K562 (cell line): ENCODE data around the gene BATF. TPM values are rescaled to one million over a fixed set of nuclear protein-coding genes. Genes with fewer than 3 reads are reported as not detected.

ENCODE experiments used
- ATAC-seq: fragments of 200-7000 bp; cut with Tn5 transposase; 3 replicates; pipeline ENCODE4 v1.9.1; 2020; ENCODE audit warnings: moderate library complexity
- BruUV-seq: library from RNA; stranded (reverse); fragments of 400-500 nt; replicated peaks from 2 replicates; lab custom pipeline; 2021; lab: Mats Ljungman, UMichigan
- CTCF ChIA-PET: fragments of 300-600 bp; formaldehyde crosslinking; extraction: SDS; loops from one replicate; lab custom pipeline; 2021; ENCODE audit warnings: low intra/inter-chr PET ratio; lab: Yijun Ruan, JAX
- POLR2A ChIA-PET: fragments of 300-600, 350-650 bp; sonication (Branson Sonifier 250); formaldehyde crosslinking; extraction: SDS; loops from one replicate; lab custom pipeline; 2021; ENCODE audit warnings: antibody characterized with exemption, inconsistent platforms; lab: Yijun Ruan, JAX
- DNase-seq, 4 experiments: peaks; one replicate each; pipeline versions ENCODE4 v3.0.0 to v3.0.0-alpha.2; 2011 to 2018; ENCODE audit warnings: low spot score in 3 of 4, mixed read lengths in 3 of 4; ENCODE audit errors: extremely low read depth in 1 of 4
- FAIRE-seq: peaks from 2 replicates; lab custom pipeline; 2011; peaks lifted over from hg19 to GRCh38; lab: Jason Lieb, UNC
- H2AFZ ChIP-seq: 2 replicates; pipeline ENCODE4 v1.6.0; 2011; ENCODE audit warnings: low read depth, low read length, control low read depth, inconsistent platforms
- H3K27ac ChIP-seq: fragments of 200-600 bp; 3 replicates; pipeline ENCODE4 v1.8.0; 2011; ENCODE audit warnings: low read depth, mild to moderate bottlenecking, control low read depth, inconsistent platforms, low read length, moderate library complexity, mixed read lengths; ENCODE audit errors: extremely low read depth
- H3K27me3 ChIP-seq, 2 experiments: fragments of 300-600 bp in 1 of 2; 2 replicates in 1 of 2; 3 replicates in 1 of 2; pipeline versions ENCODE4 v1.6.0 to v1.8.0; 2011; ENCODE audit warnings: inconsistent platforms in 2 of 2, low read length in 2 of 2, mild to moderate bottlenecking in 1 of 2, mixed read lengths in 1 of 2, moderate library complexity in 1 of 2; ENCODE audit not compliant: control insufficient read depth in 2 of 2, insufficient read depth in 2 of 2
- H3K36me3 ChIP-seq: fragments of 300-600 bp; 3 replicates; pipeline ENCODE4 v1.8.0; 2011; ENCODE audit warnings: mild to moderate bottlenecking, low read length, inconsistent platforms; ENCODE audit not compliant: control insufficient read depth, insufficient read depth
- H3K4me1 ChIP-seq, 2 experiments: fragments of 200-600 bp in 1 of 2; replicated peaks in 1 of 2; 2 replicates in 1 of 2; 3 replicates in 1 of 2; pipeline versions ENCODE4 v1.5.1 to v1.8.0; 2011; ENCODE audit warnings: inconsistent platforms in 2 of 2, low read length in 2 of 2, mild to moderate bottlenecking in 1 of 2, mixed read lengths in 1 of 2, moderate library complexity in 1 of 2; ENCODE audit not compliant: control insufficient read depth in 2 of 2, insufficient read depth in 2 of 2
- H3K4me2 ChIP-seq: 2 replicates; pipeline ENCODE4 v1.6.1; 2011; ENCODE audit warnings: low read length, control low read depth, inconsistent platforms, mixed read lengths; ENCODE audit not compliant: insufficient read depth
- H3K4me3 ChIP-seq: fragments of 200-600 bp; sonication (generic), shearing (Covaris generic); 2 replicates; pipeline ENCODE4 v1.5.1; 2016; ENCODE audit warnings: control low read depth, inconsistent platforms
- H3K79me2 ChIP-seq: fragments of 200-600 bp; 3 replicates; pipeline ENCODE4 v1.8.0; 2011; ENCODE audit warnings: low read length, inconsistent platforms; ENCODE audit not compliant: control insufficient read depth, insufficient read depth
- H3K9ac ChIP-seq, 2 experiments: 2 replicates each; pipeline versions ENCODE4 v1.6.0 to v1.6.1; 2011; ENCODE audit warnings: low read depth in 2 of 2, low read length in 2 of 2, control low read depth in 1 of 2, inconsistent platforms in 1 of 2, mild to moderate bottlenecking in 1 of 2, mixed read lengths in 1 of 2; ENCODE audit not compliant: insufficient read depth in 1 of 2
- H3K9me1 ChIP-seq: one replicate; pipeline ENCODE4 v1.6.0; 2011; ENCODE audit warnings: inconsistent platforms, mild to moderate bottlenecking, low read length, moderate library complexity; ENCODE audit not compliant: control insufficient read depth, insufficient read depth
- H3K9me3 ChIP-seq: replicated peaks from 2 replicates; pipeline ENCODE4 v1.5.1; 2011; ENCODE audit warnings: low read depth, low read length, inconsistent platforms; ENCODE audit not compliant: control insufficient read depth, insufficient read depth
- H4K20me1 ChIP-seq: replicated peaks from 2 replicates; pipeline ENCODE4 v1.6.1; 2011; ENCODE audit warnings: low read length, inconsistent platforms, mixed read lengths; ENCODE audit not compliant: control insufficient read depth, insufficient read depth
- ARID3A ChIP-seq: IDR thresholded peaks from 2 replicates; pipeline ENCODE4 v1.6.1; 2012; ENCODE audit warnings: low read depth, low read length, improper control_type of control experiment, borderline replicate concordance
- CBFA2T2 ChIP-seq: fragments of 450-650 bp; conservative IDR thresholded peaks from 2 replicates; pipeline ENCODE4 v1.6.1; 2017; ENCODE audit warnings: mild to moderate bottlenecking
- CC2D1A ChIP-seq: fragments of 450-650 bp; IDR thresholded peaks from 2 replicates; pipeline ENCODE4 v1.6.1; 2017; ENCODE audit warnings: mild to moderate bottlenecking
- HEY1 ChIP-seq: fragments of 250-450 bp; sonication (Bioruptor Pico); IDR thresholded peaks from 2 replicates; pipeline ENCODE4 v1.5.0; 2020; ENCODE audit warnings: mild to moderate bottlenecking, moderate library complexity, borderline replicate concordance
- JUNB ChIP-seq: fragments of 450-650 bp; formaldehyde crosslinking; conservative IDR thresholded peaks from 2 replicates; pipeline ENCODE4 v1.4.0; 2020; ENCODE audit warnings: mild to moderate bottlenecking
- TEAD1 ChIP-seq, 2 experiments: fragments of 450-650 bp in 1 of 2; sonication (generic) in 1 of 2; formaldehyde crosslinking; IDR thresholded peaks; 2 replicates each; pipeline versions ENCODE4 v1.4.0 to v1.8.0; 2020 to 2022; ENCODE audit warnings: mild to moderate bottlenecking in 2 of 2, missing genetic modification reagents in 1 of 2
- ZNF124 ChIP-seq: sonication (generic); formaldehyde crosslinking; IDR thresholded peaks from 2 replicates; pipeline ENCODE4 v1.8.1; 2022; ENCODE audit warnings: missing genetic modification reagents
- ZNF175 ChIP-seq: fragments of 200-800 bp; sonication (Bioruptor generic); IDR thresholded peaks from 2 replicates; pipeline ENCODE4 v1.6.1; 2016; ENCODE audit warnings: low read depth, mild to moderate bottlenecking, missing genetic modification characterization, missing compliant biosample characterization
- ZNF184 ChIP-seq: sonication (generic); formaldehyde crosslinking; IDR thresholded peaks from 2 replicates; pipeline ENCODE4 v1.5.0; 2020; ENCODE audit warnings: missing genetic modification reagents
- ZNF3 ChIP-seq: fragments of 250-450 bp; sonication (Bioruptor Pico); IDR thresholded peaks from 2 replicates; pipeline ENCODE4 v1.5.0; 2021; ENCODE audit warnings: mild to moderate bottlenecking, moderate library complexity
- ZNF324 ChIP-seq: fragments of 250-450 bp; sonication (Bioruptor Pico); IDR thresholded peaks from 2 replicates; pipeline ENCODE4 v1.4.0; 2020; ENCODE audit warnings: mild to moderate bottlenecking
- ZNF695 ChIP-seq: fragments of 450-650 bp; formaldehyde crosslinking; IDR thresholded peaks from 2 replicates; pipeline ENCODE4 v1.4.0; 2020; ENCODE audit warnings: mild to moderate bottlenecking, moderate library complexity
- WGBS: fragments of 100-300 bp; shearing (Covaris generic); methylation state at CpG from one replicate; pipeline ENCODE4 v1.1.6; 2016; ENCODE audit warnings: low coverage, mixed read lengths; ENCODE audit not compliant: insufficient coverage; ENCODE audit errors: missing lambda C conversion rate; 5-methylcytosine and 5-hydroxymethylcytosine counted together
- in situ Hi-C: fragments of 300-500 bp; cut with MboI; formaldehyde crosslinking; loops from 4 replicates; pipeline ENCODE4 v1.15.0; 2018; ENCODE audit warnings: inconsistent platforms, mixed read lengths
- intact Hi-C: fragments of 100-400 bp; cut with micrococcal nuclease; formaldehyde crosslinking; loops from 2 replicates; pipeline ENCODE4 v1.14.2; 2022
- polyA plus RNA-seq, 8 experiments: library from polyadenylated mRNA; depleted of rRNA in 4 of 8; stranded (reverse) in 5 of 8; unstranded in 3 of 8; fragments of >200 nt; fragmentation: Nextera tagmentation in 2 of 8; fragmentation: Illumina TruSeq in 1 of 8; extraction: Ambion mirVana in 2 of 8; extraction: Trizol in 1 of 8; gene quantifications; 2 replicates each; pipeline versions ENCODE4 v1.2.1 to v1.2.3, GENCODE V29; 2011 to 2014; ENCODE audit warnings: inconsistent platforms in 1 of 8, missing spikeins in 1 of 8
- total RNA-seq, 7 experiments: library from RNA; depleted of rRNA in 6 of 7; stranded (reverse); fragments of >200 nt in 6 of 7; fragmentation: Illumina TruSeq in 2 of 7; extraction: Trizol in 2 of 7; gene quantifications; 2 replicates each; pipeline versions ENCODE4 v1.2.1 to v1.2.3, GENCODE V29; 2011 to 2021; ENCODE audit warnings: low replicate concordance in 1 of 7
- TF ChIP-seq, protein P1 (sequence below): fragments of 450-650 bp; conservative IDR thresholded peaks from 2 replicates; pipeline ENCODE4 v1.6.1; 2016; ENCODE audit warnings: missing genetic modification characterization, low read depth, mild to moderate bottlenecking, control low read depth, missing compliant biosample characterization
- TF ChIP-seq, protein P2 (sequence below): fragments of 450-650 bp; IDR thresholded peaks from 2 replicates; pipeline ENCODE4 v1.6.1; 2016; ENCODE audit warnings: mild to moderate bottlenecking

BATF gene
- total and polyA plus RNA-seq, 9 of the 15 experiments (the other 6 are each of a cell fraction or from before 2014, with no cell fraction given) = 0.13 to 2.1 (median 0.55) TPM; not detected in 2

DNA sequence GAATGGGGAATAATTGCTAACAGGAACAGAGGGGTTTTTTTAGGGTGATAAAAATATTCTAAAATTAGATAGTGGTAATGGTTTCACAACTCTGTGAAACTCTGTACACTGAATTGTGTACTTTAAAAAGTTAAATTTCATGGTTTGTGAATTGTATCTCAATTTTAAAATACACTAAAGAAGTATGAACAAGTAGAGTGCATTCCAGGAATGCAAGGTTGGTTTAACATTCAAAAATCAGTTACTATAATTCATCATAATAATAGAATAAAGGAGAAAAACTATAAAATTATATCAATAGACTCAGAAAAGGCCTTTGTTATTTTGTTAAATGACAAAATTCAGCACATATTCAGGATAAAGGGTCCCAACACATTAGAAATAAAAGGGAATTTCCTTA, 11.1 kb upstream of the BATF start:
- intact Hi-C loops = no loop called here
- POLR2A ChIA-PET = no interaction called here
- in situ Hi-C loops = no loop called here

GRCh38 chr14:75513911-75514672, 8.2 kb upstream of the BATF start:
- no TSS peak for BruUV-seq
- FAIRE-seq = no peak
- Histone ChIP-seq H2AFZ (no peak overlapping the region), H3K27me3 (peaks cover 0 to 9% of the 10 kb centered on the region in 2 experiments; a peak in 1 of 5 replicates), H3K27ac (no peak overlapping the region), H3K36me3 (no peaks in the 10 kb centered on the region), H3K4me2 (no peak overlapping the region), H3K9me3 (no peaks in the 10 kb centered on the region), H3K4me1 (peaks cover 0 to 9% of the 10 kb centered on the region in 2 experiments; a peak in 3 of 5 replicates), H4K20me1 (no peaks in the 10 kb centered on the region), H3K9ac (no peak overlapping the region), H3K4me3 (no peak overlapping the region), H3K79me2 (no peaks in the 10 kb centered on the region), H3K9me1 (no peaks in the 10 kb centered on the region)
- no peak for ATAC-seq
- POLR2A ChIA-PET = interaction anchor here (0.6 kb wide), 1 partner anchor 564 kb away, joined by 3 read pairs; no protein-coding TSS in a partner anchor
- intact Hi-C loops = no loop called here
- in situ Hi-C loops = no loop called here
- CTCF ChIA-PET = interaction anchor here (0.6 kb wide), 1 partner anchor 53 kb away, joined by 4 read pairs; no protein-coding TSS in a partner anchor
- DNase-seq = no peak
- WGBS = 20% methylated on average over 12 of the region's 12 CpGs
- TF ChIP-seq, protein P1, sequence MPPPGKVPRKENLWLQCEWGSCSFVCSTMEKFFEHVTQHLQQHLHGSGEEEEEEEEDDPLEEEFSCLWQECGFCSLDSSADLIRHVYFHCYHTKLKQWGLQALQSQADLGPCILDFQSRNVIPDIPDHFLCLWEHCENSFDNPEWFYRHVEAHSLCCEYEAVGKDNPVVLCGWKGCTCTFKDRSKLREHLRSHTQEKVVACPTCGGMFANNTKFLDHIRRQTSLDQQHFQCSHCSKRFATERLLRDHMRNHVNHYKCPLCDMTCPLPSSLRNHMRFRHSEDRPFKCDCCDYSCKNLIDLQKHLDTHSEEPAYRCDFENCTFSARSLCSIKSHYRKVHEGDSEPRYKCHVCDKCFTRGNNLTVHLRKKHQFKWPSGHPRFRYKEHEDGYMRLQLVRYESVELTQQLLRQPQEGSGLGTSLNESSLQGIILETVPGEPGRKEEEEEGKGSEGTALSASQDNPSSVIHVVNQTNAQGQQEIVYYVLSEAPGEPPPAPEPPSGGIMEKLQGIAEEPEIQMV (tag) = no peak
- TF ChIP-seq ZNF124 (CRISPR knock-in tag) = no peak
- no peak for TF ChIP-seq ARID3A
- no peak for TF ChIP-seq ZNF3
- TF ChIP-seq, protein P2, sequence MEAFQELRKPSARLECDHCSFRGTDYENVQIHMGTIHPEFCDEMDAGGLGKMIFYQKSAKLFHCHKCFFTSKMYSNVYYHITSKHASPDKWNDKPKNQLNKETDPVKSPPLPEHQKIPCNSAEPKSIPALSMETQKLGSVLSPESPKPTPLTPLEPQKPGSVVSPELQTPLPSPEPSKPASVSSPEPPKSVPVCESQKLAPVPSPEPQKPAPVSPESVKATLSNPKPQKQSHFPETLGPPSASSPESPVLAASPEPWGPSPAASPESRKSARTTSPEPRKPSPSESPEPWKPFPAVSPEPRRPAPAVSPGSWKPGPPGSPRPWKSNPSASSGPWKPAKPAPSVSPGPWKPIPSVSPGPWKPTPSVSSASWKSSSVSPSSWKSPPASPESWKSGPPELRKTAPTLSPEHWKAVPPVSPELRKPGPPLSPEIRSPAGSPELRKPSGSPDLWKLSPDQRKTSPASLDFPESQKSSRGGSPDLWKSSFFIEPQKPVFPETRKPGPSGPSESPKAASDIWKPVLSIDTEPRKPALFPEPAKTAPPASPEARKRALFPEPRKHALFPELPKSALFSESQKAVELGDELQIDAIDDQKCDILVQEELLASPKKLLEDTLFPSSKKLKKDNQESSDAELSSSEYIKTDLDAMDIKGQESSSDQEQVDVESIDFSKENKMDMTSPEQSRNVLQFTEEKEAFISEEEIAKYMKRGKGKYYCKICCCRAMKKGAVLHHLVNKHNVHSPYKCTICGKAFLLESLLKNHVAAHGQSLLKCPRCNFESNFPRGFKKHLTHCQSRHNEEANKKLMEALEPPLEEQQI = no peak

More for the DNA sequence above, 11.1 kb upstream of the BATF start:
- no peak overlapping the region for H3K9ac ChIP-seq
- H3K4me2 ChIP-seq = no peak overlapping the region
- no TSS peak for BruUV-seq
- CTCF ChIA-PET = no interaction called here
- peaks cover 0 to 9% of the 10 kb centered on the region in 2 experiments; a peak in 3 of 5 replicates for H3K4me1 ChIP-seq
- H3K36me3 ChIP-seq = no peaks in the 10 kb centered on the region
- FAIRE-seq = no peak
- H3K27ac ChIP-seq = no peak overlapping the region
- H3K4me3 ChIP-seq = no peak overlapping the region
- H3K9me3 ChIP-seq = no peaks in the 10 kb centered on the region
- TF ChIP-seq HEY1 (no peak), ZNF184 (no peak), ZNF695 (CRISPR knock-in tag) (no peak), ZNF175 (CRISPR knock-in tag) (no peak), ZNF324 (CRISPR knock-in tag) (peak; percentile 81), CC2D1A (no peak), JUNB (CRISPR knock-in tag) (no peak), TEAD1 (CRISPR knock-in tag; IDR thresholded peaks at IDR 0.05) (no peak), CBFA2T2 (no peak)
- no peaks in the 10 kb centered on the region for H4K20me1 ChIP-seq
- H2AFZ ChIP-seq = no peak overlapping the region
- DNase-seq = no peak
- no peak for ATAC-seq
- H3K79me2 ChIP-seq = no peaks in the 10 kb centered on the region
- no peaks in the 10 kb centered on the region for H3K9me1 ChIP-seq
- H3K27me3 ChIP-seq = peaks cover 0 to 9% of the 10 kb centered on the region in 2 experiments; a peak in 1 of 5 replicates
